Nephron (organoid): ENCODE measurements around the gene ZNFX1.

Experiments
- H3K27ac Mint-ChIP-seq, 3 experiments: 2 replicates each; pipeline ENCODE4 v1.8.0; 2020; ENCODE audit warnings: mixed read lengths in 3 of 3, mild to moderate bottlenecking in 2 of 3, moderate library complexity in 1 of 3
- H3K27me3 Mint-ChIP-seq: 2 replicates; pipeline ENCODE4 v1.8.0; 2021; ENCODE audit warnings: low read depth, mild to moderate bottlenecking, moderate library complexity, mixed read lengths
- H3K36me3 Mint-ChIP-seq: 2 replicates; pipeline ENCODE4 v1.8.0; 2020; ENCODE audit warnings: low read depth, mixed read lengths
- H3K4me1 Mint-ChIP-seq: 2 replicates; pipeline ENCODE4 v1.8.0; 2020; ENCODE audit warnings: mixed read lengths
- H3K4me3 Mint-ChIP-seq, 3 experiments: 2 replicates each; pipeline ENCODE4 v1.8.0; 2020; ENCODE audit warnings: mild to moderate bottlenecking in 3 of 3, mixed read lengths in 3 of 3, moderate library complexity in 2 of 3
- H3K9me3 Mint-ChIP-seq: 2 replicates; pipeline ENCODE4 v1.8.0; 2020; ENCODE audit warnings: mixed read lengths
- CTCF ChIP-seq, 3 experiments: fragments of 200-600 bp; sonication (generic); IDR thresholded peaks; one replicate each; pipeline ENCODE4 v1.5.0; 2021; ENCODE audit warnings: antibody characterized with exemption in 3 of 3; ENCODE audit not compliant: unreplicated experiment in 3 of 3

Gene ZNFX1

GRCh38 chr20:49278036-49278817 is at the start of gene ZNFX1:
TSS of gene ZNFX1 (minus strand) at chr20:49278057. CDS start at chr20:49275839, 2,218 bp downstream.
- no peak for TF ChIP-seq CTCF (IDR thresholded peaks at IDR 0.05; ENCODE audit: unreplicated experiment in 3 of 3)
- Mint-ChIP-seq H3K27ac (peak within 1 kb of the TSS; percentile 86 to 95 (median 94)), H3K27me3 (peaks cover 4% of the 10 kb centered on the region), H3K4me1 (peaks cover 44% of the 10 kb centered on the region), H3K9me3 (peaks cover 34% of the 10 kb centered on the region), H3K36me3 (peaks cover 64% of the 10 kb centered on the region), H3K4me3 (peak within 1 kb of the TSS; percentile 87 to 94 (median 91))

GRCh38 chr20:49326026-49326425 is 48.2 kb upstream of the ZNFX1 start:
- H3K27ac Mint-ChIP-seq, result peak overlapping the region in 2 of 3 experiments; percentile 40 to 77
- H3K4me1 Mint-ChIP-seq, result peaks cover 16% of the 10 kb centered on the region
- no peaks in the 10 kb centered on the region for H3K36me3 Mint-ChIP-seq
- H3K4me3 Mint-ChIP-seq, result peak overlapping the region in 1 of 3 experiments; percentile 9
- H3K27me3 Mint-ChIP-seq, result peaks cover 60% of the 10 kb centered on the region
- TF ChIP-seq CTCF (IDR thresholded peaks at IDR 0.05; ENCODE audit: unreplicated experiment in 3 of 3), result no peak
- no peaks in the 10 kb centered on the region for H3K9me3 Mint-ChIP-seq

GRCh38 chr20:49324306-49324705 is 46.4 kb upstream of the ZNFX1 start:
- H3K27me3 Mint-ChIP-seq, result peaks cover 63% of the 10 kb centered on the region
- no peak for TF ChIP-seq CTCF (IDR thresholded peaks at IDR 0.05; ENCODE audit: unreplicated experiment in 3 of 3)
- peaks cover 17% of the 10 kb centered on the region for H3K4me1 Mint-ChIP-seq
- no peaks in the 10 kb centered on the region for H3K36me3 Mint-ChIP-seq
- no peak overlapping the region for H3K4me3 Mint-ChIP-seq
- no peaks in the 10 kb centered on the region for H3K9me3 Mint-ChIP-seq
- H3K27ac Mint-ChIP-seq, result peak overlapping the region in 1 of 3 experiments; percentile 10

DNA sequence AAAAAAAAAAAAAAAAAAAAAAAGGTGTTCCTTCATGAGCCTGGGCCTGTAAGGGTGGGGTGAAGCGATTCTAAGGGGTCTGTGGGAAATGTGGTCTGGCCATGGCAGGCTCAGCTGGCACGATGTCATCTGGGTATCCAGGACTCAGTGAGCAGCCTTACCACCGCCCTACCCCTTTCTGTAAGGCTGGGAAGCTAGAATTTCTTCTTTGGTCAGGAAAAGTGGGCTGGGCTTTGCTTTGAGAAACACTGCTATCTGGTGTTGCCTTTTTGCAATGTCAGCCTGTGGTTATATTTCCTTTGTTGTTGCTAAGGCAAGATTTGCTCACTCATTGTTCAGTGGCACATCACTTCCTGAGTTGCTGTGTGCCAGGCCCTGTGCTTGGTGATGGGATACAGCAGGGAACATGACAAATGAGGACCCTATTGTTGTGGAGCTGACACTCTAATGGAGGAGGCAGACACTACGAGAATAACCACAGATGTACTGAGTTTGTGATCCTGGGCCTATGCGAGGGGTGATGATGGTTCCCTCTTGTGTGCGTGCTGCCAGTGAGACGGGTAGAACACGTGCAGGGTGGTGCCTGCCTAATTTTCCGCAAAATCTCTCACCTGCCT is 45.9 kb upstream of the ZNFX1 start:
- H3K27me3 Mint-ChIP-seq, result peaks cover 63% of the 10 kb centered on the region
- no peaks in the 10 kb centered on the region for H3K36me3 Mint-ChIP-seq
- peak overlapping the region in 2 of 3 experiments; percentile 64 to 80 for H3K27ac Mint-ChIP-seq
- no peak overlapping the region for H3K4me3 Mint-ChIP-seq
- TF ChIP-seq CTCF (IDR thresholded peaks at IDR 0.05; ENCODE audit: unreplicated experiment in 3 of 3), result peak in 1 of 3 experiments; percentile 19
- H3K4me1 Mint-ChIP-seq, result peaks cover 23% of the 10 kb centered on the region
- no peaks in the 10 kb centered on the region for H3K9me3 Mint-ChIP-seq

DNA sequence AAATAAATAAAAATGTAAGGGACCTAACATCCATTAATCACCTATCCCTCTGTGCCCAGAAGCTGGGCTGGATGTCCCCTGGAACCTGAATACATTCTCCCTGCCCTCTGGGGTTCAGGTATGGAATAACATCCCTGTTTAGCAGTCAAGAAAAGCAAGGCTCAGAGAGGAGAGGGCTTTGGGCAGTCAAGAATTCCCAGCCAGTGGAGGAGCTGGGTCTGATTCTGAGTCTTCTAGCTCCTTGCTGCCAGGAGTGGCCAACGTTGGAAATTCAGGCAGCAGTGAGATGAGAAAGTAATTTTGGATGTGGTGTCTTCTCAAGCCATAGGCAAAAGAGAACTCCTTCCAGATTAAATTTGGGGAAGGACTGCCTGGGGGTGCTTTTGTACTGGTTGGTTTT is 42.6 kb upstream of the ZNFX1 start:
- H3K4me1 Mint-ChIP-seq, result peaks cover 20% of the 10 kb centered on the region
- peaks cover 83% of the 10 kb centered on the region for H3K27me3 Mint-ChIP-seq
- H3K9me3 Mint-ChIP-seq, result peaks cover 8% of the 10 kb centered on the region
- TF ChIP-seq CTCF (IDR thresholded peaks at IDR 0.05; ENCODE audit: unreplicated experiment in 3 of 3), result peak; percentile 44 to 54 (median 51)
- no peak overlapping the region for H3K27ac Mint-ChIP-seq
- H3K4me3 Mint-ChIP-seq, result peak overlapping the region in 2 of 3 experiments; percentile 53 to 59
- peaks cover 3% of the 10 kb centered on the region for H3K36me3 Mint-ChIP-seq
